Measurements from ENCODE around the gene RBM15B.

DNA sequence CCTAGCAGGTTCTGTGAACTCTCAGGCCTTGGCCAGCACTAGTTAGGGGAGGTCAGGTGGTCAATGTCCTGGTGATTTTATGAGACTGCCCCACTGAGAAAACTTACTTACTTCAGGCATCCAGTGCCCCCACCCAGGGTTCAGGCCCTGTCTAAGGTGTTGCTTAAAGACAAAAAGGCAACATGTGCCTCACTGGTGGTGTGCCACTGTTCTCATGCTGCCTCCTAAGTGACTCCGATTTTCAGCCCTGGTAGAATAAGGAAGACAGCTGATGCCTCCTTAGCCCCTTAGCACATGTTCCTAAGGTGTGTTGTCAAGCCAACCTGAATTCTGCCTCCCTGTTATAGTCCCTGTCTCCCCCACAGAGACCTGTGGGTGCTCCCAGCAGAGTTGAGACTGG is 5.3 kb downstream of the RBM15B start:
- no peak for TF ChIP-seq NFE2L2 (conservative IDR thresholded peaks at IDR 0.05; ENCODE audit: low read length)
- TF ChIP-seq EP300 (IDR thresholded peaks at IDR 0.05): no peak
- TF ChIP-seq, protein P1, sequence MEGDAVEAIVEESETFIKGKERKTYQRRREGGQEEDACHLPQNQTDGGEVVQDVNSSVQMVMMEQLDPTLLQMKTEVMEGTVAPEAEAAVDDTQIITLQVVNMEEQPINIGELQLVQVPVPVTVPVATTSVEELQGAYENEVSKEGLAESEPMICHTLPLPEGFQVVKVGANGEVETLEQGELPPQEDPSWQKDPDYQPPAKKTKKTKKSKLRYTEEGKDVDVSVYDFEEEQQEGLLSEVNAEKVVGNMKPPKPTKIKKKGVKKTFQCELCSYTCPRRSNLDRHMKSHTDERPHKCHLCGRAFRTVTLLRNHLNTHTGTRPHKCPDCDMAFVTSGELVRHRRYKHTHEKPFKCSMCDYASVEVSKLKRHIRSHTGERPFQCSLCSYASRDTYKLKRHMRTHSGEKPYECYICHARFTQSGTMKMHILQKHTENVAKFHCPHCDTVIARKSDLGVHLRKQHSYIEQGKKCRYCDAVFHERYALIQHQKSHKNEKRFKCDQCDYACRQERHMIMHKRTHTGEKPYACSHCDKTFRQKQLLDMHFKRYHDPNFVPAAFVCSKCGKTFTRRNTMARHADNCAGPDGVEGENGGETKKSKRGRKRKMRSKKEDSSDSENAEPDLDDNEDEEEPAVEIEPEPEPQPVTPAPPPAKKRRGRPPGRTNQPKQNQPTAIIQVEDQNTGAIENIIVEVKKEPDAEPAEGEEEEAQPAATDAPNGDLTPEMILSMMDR (IDR thresholded peaks at IDR 0.05): no peak
- no peak for TF ChIP-seq ZNF302 (CRISPR knock-in tag; IDR thresholded peaks at IDR 0.05)
- TF ChIP-seq JUN (IDR thresholded peaks at IDR 0.05): no peak

Measured in A549 (cell line).